ENCODE measurements around the gene FCN3.
A peak's percentile ranks its signal among the peaks of the same experiment; 100 is the strongest.
"Not testable (repeated sequence)": the region's sequence is repeated elsewhere in the genome, so short reads cannot be mapped to it uniquely, and the experiment has no call there.

Gene FCN3

DNA sequence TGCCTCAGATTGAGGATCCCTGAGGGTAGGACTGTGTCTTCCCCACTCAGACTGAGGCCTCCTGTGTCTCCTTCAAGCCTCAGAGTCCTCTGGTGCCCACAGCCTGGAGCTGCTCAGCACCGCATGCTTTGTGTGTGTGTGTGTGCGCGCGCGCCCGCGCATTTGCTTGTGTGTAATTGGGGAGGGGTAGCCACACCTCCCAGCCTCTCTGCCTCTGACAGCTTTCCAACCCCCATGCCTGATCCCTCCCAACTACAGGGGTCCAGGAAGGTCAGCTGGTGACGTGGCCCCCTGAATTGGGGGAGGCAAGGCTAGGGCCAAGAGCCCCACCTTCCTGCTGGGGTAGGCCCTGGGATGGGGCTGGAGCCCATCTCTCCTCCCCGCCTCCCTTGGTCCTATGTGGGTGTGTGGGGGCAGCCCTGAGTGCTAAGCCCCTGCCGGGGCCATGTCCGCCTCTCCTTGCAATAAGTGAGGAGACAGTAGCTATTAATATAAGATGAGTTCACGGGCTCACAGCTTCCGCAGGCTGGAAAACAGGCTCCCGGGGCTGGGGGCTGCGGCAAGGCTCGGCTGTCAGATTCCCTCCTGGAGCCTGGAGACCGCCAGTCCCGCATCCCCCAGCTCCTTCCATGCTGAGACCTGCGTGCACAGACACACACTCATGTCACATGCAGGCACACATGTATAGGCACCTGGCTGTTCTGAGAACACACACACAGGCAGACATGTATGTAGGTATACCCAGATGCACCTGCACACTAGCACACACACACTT lies 24.8 kb upstream of the FCN3 start:
- no peak for DNase-seq

DNA sequence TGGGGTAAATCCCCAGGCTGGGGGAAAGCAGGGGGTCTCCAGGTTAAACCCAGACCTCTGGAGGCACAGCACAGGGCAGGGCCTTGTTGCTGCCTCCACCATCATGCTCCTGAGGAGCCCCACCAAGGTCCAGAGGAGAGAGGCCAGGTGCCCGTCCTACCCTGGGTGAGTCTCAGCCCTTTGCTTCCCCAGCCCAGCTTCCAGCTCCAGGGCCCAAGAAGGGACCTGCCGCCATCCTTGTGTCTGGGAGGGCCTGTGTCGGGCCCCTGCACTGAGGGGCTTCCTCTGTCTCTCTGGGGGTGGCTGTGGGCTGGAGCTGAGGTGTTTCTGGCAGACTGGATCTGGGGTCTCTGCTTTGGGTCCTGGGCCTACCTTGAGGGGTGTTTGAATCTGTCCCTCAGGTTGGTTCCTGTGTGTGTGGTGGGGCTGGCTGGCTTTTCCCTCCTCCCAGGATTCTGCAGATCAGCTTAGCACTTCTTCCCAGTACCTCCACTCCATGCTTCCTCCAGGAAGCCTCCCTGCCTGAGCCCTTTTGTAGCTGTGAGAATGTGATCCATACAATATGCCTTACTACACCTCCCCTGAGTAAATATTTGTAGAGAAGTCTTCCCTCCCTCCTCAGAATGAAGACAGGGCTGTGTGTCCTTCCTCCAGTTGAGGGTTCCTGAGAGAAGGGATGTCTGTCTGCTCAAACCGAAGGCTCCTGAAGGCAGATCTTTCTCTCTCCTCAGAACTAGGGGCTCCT lies 24.0 kb upstream of the FCN3 start:
- DNase-seq: no peak

DNA sequence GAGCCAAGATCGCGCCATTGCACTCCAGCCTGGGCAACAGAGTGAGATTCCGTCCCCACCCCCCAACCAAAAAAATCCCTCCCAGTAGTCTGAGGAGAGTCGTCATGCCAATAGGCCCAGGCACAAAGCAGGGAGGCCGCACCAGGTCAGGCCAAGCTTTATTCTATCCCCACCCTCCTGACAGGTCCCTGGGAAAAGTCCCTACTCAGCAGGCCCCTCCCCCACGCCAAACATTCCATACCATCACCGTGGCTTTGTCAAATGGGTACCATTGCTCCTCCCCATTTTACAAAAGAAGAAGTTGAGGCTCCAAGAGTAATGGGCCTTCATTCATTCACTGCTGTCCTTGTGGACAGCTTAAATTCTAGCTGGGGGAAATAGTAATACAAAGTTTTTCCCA lies 23.1 kb upstream of the FCN3 start:
- no peak for DNase-seq

DNA sequence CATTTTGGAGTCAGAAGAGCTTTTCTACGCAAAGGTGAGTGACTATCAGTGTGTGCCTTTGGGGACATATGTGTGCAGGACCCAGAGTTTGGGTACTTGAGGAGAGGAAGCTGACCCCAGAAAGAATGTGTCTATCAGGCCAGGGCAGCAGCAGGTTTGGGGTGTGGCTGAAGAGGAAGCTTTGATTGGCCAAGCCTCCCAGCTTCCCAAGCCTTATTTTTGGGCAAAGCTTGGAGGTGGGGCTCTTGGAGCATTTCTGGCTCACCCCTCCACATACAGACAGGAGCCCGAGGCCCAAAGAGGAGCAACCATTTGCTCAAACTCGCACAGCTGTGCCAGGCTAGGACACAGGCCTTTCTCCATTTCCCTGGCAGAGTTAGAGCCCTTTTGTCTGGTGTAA lies 22.5 kb upstream of the FCN3 start:
- no peak for DNase-seq

DNA sequence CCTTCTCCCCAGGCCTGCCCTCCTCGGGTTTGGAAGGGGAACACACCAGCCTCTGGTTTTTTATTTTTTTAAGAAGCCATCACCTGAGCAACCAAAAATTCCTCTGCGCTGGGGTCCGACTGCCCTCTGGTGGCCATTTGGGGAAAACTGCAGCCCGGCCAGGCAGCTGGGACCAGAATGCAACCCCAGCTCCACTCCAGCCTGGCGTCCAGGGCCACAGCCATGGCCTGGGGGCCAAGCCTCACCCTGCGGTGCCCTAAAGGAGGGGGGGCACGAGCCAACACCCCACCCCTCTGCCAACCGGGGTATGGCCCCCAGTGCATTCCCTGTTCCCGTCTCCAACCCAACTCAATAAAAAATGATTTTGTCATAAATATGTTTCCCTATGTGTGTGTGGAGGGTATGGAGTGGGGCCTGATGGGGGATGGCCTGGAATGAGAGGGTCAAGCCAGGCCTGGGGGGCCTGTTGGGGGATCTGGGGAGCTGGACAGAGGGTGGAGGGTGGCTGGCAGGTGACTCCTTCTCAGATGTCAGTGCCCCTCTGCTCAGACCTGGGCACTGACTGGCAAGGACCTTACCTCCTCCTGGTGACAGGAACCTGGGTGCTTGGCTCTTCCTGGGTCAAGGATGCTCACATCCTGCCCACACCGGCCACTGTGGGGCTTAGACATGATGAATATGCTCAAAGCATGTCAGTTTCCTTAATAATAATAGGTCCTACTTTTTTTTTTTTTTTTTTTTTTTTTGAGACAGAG lies 21.0 kb upstream of the FCN3 start:
- peak; percentile 32 for DNase-seq

DNA sequence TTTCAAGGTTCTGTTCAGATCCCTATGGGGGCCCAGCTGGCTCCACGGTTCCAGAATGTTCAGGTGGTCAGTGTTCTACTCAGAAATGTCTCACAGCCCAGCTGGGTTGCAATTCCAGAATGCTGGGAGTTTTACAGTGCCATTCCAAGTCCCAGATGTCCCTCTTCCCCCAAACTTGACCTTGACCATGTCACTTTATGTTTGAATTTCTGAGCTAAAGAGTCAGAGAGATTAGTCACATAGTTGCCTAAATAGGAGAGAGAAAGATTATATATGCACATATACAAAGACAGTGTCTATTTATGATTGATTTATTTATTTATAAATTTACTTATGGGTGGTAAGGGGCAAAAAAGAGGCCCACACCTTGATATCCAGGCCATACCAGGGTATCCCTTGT lies 20.3 kb upstream of the FCN3 start:
- no peak for DNase-seq

DNA sequence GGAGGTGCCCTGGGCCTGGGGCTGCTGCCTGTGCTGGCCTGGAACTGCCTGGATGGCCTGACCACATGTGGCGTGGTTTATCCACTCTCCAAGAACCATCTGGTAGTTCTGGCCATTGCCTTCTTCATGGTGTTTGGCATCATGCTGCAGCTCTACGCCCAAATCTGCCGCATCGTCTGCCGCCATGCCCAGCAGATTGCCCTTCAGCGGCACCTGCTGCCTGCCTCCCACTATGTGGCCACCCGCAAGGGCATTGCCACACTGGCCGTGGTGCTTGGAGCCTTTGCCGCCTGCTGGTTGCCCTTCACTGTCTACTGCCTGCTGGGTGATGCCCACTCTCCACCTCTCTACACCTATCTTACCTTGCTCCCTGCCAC lies 19.6 kb upstream of the FCN3 start:
- DNase-seq: no peak

DNA sequence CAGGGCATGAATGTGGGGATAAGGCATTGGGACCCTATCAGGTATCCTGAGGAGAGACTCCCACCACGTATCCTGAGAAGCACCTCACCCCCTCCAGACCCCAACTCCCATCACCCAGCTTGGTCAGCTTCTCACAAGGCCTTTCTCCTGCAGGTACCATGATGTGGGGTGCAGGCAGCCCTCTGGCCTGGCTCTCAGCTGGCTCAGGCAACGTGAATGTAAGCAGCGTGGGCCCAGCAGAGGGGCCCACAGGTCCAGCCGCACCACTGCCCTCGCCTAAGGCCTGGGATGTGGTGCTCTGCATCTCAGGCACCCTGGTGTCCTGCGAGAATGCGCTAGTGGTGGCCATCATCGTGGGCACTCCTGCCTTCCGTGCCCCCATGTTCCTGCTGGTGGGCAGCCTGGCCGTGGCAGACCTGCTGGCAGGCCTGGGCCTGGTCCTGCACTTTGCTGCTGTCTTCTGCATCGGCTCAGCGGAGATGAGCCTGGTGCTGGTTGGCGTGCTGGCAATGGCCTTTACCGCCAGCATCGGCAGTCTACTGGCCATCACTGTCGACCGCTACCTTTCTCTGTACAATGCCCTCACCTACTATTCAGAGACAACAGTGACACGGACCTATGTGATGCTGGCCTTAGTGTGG lies 19.1 kb upstream of the FCN3 start:
- DNase-seq: no peak

DNA sequence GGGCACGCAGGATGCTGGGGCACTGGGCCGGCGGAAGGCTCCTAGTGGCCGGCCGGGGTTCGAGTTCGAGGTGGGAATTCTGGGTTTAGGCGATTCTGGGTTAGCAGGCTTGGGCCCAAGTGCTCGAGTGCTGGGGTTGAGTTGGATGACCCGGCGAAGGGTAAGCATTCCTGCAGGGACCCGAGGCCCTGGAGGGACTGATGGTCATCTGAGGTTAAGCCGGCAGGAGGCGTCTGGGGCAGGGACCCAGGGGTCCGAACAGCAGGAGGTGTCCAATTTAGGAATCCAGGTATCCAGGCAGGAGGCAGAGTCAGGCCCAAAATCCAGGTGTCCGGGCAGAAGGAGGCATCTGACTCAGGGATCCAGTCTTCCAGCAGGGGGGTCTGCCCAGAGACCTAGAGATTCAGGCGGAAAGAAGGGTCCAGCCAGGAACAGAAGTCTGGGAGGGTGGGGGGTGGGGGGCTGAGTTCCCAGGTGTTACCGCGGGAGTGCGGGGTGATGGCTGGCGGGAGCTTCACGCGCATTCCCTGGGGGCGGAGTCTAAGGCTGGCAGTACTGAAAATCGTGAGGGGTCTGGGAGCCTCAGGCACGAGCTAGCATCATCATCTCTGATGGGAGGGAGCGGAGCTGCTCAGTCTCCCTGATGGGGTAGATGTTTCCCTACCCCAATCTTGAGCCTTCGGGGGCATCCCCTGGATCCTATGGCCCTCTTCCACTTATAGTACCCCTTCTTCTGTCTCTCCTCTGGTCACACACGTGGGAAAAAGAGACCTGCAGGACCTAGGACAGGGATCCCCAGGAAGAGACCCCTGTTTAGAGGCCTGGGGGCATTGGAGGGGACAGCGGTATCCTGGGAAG lies 18.4 kb upstream of the FCN3 start:
- no peak for DNase-seq

DNA sequence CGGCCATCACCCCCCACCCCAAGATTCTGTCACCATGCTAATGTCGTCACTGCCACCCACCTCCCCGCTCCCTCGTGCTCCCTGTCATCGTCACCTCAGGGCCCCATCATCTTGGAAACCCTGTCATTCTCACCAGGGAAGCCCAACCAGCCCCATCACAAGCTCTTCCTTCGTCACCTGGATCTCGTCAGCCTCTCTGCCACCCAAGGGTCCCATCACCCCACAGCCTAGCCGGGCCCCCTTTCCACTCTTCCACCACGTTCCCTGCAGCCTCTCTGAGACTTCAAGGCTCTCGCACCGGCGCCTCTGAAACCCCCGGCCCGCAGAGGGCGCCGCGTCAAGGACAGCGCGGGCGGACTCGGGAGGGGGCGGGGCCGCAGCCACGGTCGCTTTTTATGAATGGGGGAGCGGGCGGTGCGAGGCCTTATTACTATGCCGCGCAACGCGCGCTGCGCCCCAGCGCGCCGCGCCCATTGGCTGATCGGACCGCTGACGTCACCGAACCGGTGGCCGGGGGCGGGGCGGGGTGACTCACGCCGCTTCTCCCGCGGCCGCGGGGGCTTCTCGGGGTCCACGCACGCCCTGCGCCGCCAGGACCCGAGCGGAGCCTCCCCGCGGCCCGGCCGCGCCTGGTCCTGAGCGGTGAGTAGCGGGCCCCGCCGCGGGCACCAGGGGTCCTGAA lies 17.6 kb upstream of the FCN3 start, which contains the start of gene GPR3:
TSS of gene GPR3 (plus strand) at position 527 of the 682 bp plus-strand sequence. CDS start 1,177 bp downstream, outside the sequence.
- DNase-seq: no peak

DNA sequence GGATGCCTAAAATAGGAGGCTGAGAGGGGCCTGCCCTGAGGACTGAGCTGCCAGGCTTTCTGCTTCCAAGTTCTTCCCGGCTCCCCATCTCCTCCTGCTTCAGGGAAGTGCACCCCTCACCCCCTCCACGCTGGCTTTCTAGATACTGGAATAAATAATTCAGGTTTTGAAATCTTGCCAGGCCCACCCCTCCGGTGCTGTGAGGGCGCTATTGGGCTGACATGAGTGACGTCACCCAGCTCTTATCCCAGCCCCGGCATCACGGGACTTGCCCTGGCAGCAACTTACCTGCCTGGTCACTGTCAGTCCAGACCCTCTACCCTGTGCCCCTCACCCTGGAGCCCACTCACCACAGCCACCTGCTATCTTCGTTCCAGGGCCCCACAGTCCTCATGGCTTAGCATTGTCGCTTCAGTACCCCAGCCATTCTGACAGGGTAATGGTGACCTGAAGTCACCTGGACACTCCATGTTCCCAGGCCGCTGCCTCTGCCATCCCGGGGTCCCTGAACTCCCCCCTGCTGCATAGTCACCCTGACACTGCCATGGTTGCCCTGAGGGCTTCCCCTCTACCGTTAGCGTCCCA lies 17.0 kb upstream of the FCN3 start:
- no peak for DNase-seq

DNA sequence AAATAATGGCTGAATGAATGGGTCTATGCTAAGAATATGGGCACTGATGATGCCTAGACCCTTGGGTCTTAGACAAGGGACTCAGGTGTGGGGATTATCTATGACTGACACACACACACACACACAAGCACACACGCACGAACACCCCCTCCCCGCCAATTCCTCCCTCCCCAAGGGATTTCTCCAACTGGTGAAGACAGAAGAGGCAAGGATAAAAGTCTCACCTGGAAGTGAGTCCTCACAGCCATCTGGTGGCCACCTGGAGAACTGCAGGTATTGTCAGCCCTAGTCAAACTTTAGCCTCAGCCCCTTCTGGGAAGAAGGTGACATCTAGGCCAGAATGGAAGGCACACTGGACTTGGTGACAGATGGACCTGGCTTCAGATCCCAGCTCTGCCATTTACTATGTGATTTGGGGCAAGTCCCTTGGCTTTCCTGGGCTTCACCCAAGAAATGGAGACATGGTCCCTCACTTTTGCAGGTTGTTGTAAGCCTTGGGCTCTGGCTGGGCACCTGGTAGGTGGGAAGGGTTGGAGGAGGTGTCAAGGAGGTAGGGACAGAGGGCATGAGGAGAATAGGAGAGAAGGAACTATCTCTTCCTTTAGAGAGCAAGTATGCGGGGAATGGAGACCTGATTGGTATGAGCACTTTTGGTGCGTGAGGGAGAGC lies 13.8 kb upstream of the FCN3 start:
- no peak for DNase-seq

DNA sequence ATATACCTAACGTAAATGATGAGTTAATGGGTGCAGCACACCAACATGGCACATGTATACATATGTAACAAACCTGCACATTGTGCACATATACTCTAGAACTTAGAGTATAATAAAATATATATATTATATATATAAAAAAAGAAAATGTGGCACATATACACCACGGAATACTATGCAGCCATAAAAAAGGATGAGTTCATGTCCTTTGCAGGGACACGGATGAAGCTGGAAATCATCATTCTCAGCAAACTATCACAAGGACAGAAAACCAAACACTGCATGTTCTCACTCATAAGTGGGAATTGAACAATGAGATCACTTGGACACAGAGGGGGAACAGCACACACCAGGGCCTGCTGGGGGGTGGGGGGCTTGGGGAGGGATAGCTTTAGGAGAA lies 10.2 kb upstream of the FCN3 start:
- DNase-seq: not testable (repeated sequence)

DNA sequence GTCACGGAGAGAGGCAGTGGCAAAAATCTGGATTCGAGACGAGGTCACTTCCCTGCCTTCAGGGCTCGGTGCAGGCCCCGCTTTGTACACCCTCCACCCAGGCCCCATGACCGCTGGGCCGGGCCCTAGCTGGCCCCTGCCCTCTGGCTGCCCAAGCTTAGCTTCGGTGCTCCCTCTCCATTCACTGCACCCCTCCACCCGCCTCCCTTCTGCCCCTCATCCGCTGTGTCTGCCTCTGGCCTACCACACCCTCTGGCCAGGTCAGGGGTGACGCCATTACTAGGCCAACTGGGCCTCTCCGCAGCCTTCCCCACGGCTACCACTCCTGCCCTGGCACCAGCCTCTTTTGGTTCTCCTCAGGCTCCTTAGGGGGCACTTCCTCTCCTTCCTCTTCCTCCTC lies 9.0 kb upstream of the FCN3 start:
- no peak for DNase-seq

DNA sequence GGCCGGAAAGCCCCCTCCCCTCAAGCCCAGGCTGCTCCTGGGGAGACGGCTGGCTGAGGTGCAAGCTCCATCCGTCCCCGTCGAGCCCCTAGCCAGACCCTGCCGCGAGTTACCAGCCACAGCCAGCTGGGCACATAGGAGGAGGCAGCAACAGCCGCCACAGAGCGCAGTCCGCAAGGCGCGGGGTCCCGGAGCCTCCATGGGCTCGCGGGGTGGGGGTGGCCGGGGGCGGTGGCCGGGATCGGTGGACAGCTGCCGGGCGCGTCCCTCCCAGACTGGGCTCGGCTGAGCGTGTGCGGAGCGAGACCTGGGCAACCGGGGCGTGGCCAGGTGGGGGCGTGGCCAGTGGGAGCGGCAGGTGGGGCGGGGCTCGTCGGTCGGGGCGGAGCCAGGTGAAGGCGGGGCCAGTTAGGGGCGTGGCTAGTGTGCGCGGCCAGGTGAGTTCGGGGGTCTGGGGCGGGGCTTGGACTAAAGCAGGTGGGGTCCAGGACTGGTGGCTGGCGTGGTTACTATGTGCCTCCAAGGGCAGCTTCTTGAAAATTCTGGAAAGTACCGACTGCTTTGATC lies 8.5 kb upstream of the FCN3 start, which contains the start of gene CD164L2:
TSS of gene CD164L2 (minus strand) at position 295 of the 567 bp plus-strand sequence. CDS start at position 201, 94 bp downstream.
- DNase-seq: peak; percentile 32

DNA sequence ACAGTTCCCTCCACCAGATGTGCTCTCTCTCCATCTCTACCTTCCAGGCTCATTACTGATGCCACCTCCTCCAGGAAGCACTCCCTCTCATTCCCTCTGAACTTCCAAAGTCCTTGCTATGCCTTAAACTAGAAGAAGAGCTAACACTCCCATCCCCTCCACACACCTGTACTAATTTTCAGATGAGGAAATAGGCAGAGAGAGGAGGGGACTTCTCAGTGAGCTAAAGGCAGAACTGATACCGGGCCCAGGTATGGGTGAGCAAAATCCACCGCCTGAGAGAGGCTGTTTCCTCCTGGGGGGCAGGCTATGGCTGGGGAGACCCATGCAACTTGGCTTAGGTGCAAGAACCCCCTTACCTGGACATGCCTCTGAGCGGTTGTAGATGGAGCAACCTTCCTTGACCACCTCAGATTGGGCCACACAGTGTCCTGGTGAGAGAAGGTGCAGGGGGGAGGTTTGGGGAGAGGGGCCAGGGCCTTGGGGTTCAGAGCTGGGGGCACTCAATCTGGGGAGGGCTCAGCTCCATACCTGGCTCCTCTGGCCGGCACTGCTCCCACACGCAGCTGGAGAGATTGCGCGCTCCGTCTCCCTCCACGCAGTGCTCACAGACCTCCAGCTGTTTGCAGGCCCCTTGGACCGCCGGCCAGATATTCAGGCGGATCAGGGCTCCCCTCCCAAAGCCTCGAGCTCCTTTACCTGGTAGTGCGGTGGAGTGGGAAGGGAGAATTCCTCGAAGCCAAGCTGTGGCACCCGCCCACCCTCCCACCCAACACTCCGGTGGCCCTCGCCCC lies 7.5 kb upstream of the FCN3 start:
- no peak for DNase-seq

DNA sequence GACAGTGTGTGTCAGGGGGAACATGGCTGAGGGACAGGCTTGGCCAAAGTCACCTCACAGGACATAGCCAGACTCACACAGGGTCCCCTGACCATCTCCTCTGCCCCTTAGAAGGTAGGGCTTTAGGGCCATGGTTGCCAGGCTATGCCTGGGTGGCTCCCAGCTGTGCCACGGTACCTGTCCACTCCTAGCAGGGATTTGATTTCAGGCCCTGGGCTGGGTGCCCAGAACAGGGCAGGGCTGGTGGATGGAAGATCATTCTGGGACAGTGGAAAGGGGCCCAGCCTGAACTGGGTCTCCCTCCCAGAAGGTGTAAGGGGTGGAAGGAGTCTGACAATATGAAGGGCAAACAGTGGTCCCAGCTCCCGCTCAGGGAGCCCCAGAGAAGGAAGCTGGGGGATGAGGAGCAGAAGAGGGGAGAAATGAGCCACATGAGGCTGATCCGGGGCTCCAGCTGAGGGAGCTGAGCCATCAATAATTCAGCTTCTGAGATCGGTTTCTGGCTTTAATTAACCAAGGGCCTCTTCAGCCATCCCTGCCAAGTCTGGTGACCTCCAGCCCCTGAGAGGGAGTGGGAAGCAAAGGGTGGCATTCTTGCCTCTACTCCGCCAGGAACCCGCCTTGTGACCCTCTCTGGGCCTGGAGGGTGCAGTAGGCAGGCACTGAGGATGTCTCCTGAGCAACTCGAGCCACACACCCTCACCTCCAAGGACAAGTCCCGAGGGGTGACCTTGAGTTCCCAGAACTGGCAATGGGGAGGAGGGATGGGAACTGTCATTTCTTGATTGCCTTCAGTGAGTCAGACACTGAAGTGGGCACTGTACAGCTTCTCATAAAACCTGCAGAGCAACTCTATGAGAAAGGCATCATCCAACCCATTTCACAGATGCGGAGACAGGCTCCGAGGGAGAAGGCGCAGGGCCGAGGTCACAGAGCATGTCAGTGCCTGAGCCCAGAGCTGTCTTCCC lies 6.4 kb upstream of the FCN3 start:
- no peak for DNase-seq

DNA sequence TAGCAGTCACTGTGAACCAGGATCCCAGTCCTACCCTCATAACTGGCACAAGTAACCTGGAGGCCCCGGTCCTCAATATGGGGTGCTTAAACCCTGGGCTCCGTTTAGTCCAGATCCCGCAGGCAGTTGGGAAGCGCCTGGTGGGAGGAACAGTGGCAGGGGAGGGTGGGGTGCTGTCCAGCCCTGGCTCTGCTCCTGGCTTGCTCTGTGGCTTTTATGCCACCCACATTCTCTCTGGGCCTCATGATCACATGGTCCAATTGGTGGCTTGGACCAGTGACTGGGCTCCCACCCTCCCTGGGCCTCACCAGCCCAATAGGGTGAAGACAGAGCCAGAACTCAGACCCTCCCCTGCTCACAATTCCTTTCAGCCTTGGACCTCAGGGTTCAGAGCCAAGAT lies 5.6 kb upstream of the FCN3 start:
- DNase-seq: no peak

Measured in NCI-H2029 treated with DMSO at 0.1 percent for 48 hours (cell line).